SU-DHL-6 (cell line): ENCODE data around the gene WDR86.

Source experiments
- CTCF ChIP-seq: fragments of 200-600 bp; sonication (generic); IDR thresholded peaks from one replicate; pipeline ENCODE4 v1.5.1; 2017; ENCODE audit warnings: antibody characterized with exemption, mild to moderate bottlenecking, low read length, moderate library complexity; ENCODE audit not compliant: insufficient read depth, poor library complexity, severe bottlenecking
- EZH2phosphoT487 ChIP-seq: fragments of 200-600 bp; sonication (generic), shearing (Covaris generic); conservative IDR thresholded peaks from 2 replicates; pipeline ENCODE4 v1.6.1; 2018; ENCODE audit warnings: mild to moderate bottlenecking, antibody characterized with exemption, low read length, moderate library complexity, mixed read lengths

DNA sequence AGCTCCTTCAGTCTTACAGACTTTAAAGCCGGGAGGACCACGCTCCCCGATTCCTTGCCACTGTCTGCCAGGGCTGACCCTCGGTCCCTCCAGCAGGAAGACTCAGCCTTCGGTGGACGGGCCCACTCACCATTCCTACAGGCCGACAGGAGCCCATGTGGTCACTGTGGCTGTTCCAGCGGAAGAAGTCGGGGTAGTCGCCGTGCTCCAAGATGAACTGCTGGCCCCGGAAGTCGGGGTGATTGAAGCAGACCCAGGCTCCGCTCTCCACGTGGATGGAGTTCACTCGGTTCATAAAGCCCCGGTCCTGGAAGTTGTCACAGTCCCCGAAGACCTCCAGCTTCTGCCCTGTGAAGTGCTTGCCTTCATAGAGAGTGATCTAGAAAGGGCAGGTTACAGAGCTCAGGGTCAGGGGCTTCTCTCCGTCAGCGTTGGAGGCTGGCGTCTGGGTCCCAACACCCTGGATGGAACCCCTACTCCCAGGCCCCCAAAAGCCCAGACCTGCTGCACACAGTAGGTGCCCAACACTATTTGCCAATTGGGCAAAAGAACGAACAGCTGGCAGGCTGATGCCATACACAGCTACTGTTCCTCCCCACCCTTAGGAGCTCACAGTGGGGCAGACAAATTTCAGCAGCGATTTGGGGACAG, 28.2 kb upstream of the WDR86 start:
- TF ChIP-seq CTCF = no peak
- TF ChIP-seq EZH2phosphoT487 = no peak
